Central memory CD4-positive, alpha-beta T cell (primary cell): ENCODE measurements around the gene DNAH17.
"Not testable (repeated sequence)": the region's sequence is repeated elsewhere in the genome, so short reads cannot be mapped to it uniquely, and the experiment has no call there.

Experiments used
- DNase-seq: peaks from one replicate; pipeline ENCODE4 v3.0.0; 2022

DNAH17 gene

DNA sequence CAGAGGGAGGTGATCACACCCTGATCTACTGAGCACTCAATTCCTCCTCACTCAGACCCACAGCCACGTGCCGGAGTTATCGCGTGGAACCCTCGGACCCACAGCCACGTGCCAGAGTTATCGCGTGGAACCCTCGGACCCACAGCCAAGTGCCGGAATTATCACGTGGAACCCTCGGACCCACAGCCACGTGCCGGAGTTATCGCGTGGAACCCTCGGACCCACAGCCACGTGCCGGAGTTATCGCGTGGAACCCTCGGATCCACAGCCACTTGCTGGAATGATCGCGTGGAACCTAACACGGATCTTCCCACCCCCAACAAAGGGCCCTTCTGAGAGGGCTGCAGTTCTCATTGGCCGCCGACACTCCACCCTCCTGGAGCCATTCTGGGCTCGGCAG is 101.0 kb downstream of the DNAH17 start:
- DNase-seq: no peak

GRCh38 chr17:78475211-78475610 is 102.0 kb downstream of the DNAH17 start:
- DNase-seq: no peak

DNA sequence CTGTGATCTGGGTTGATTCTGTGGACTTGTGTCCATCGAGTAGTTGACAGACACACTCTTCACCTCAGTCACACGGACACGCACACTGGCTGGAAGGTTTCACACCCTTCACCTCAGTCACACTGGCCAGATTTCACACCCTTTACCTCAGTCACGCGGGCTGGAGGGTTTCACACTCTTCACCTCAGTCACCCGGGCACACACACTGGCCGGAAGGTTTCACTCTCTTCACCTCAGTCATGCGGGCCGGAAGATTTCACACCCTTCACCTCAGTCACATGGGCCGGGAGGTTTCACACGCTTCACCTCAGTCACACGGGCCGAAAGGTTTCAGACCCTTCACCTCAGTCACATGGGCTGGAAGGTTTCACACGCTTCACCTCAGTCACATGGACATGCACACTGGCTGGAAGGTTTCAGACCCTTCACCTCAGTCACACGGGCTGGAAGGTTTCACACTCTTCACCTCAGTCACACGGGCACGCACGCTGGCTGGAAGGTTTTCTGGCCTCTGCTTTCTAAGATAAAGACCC is 102.5 kb downstream of the DNAH17 start:
- no peak for DNase-seq

DNA sequence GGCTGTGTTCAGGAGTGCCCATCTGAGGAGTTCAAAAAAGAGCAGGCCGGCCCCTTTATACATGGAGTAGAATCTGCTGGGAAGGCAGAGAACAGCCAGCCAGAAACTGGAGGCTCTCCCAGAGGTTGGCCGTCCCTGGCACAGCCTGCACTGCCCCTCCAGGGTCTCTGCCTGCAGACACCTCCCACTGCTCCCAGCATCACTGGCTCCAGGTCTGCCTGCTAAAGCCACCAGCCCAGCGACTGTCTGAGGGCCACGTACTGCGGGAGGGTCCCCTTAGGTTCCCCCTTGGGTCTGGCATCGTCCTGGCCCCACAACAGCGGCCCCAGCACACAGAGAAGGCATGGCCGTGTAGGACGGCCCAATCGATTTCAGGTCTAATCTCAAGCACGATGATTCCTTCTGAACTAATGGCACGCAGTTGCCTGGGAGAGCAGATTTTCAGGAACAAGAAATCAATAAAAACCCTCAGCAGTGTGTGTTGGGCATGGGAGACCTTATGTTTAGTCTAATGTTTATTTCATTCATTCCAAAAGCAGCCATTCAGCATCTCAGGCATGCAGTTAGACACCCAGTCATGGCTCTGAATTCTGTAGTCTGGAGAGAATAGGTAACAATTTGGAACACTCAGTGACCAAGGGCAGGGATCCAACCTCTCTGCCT is 103.1 kb downstream of the DNAH17 start:
- DNase-seq: no peak

- DNase-seq: no peak
Observed at GRCh38 chr17:78472035-78472905, 104.9 kb downstream of the DNAH17 start.

DNA sequence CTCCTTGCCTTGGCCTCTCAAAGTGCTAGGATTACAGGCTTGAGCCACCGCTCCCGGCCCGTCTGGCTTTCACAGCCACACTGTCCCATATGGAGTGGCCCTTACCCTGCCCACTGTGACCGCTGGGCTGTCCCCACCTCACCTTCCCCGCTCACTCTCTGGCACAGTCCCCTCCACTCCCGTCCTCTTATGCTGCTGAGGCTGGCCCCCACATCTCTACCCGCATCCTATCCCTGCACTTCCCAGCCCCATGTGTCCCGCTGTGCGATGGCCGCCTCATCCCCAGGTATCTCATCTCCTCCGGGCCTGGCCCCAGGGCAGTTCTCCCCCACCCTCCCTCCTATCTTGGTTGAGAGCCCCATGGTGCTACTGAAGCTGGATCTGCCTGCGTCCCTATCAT is 105.6 kb downstream of the DNAH17 start:
- no peak for DNase-seq

GRCh38 chr17:78469443-78469842 is 107.8 kb downstream of the DNAH17 start:
- no peak for DNase-seq

GRCh38 chr17:78468366-78468765 is 108.8 kb downstream of the DNAH17 start:
- no peak for DNase-seq

GRCh38 chr17:78466786-78467715 is 110.1 kb downstream of the DNAH17 start:
- DNase-seq: no peak

DNA sequence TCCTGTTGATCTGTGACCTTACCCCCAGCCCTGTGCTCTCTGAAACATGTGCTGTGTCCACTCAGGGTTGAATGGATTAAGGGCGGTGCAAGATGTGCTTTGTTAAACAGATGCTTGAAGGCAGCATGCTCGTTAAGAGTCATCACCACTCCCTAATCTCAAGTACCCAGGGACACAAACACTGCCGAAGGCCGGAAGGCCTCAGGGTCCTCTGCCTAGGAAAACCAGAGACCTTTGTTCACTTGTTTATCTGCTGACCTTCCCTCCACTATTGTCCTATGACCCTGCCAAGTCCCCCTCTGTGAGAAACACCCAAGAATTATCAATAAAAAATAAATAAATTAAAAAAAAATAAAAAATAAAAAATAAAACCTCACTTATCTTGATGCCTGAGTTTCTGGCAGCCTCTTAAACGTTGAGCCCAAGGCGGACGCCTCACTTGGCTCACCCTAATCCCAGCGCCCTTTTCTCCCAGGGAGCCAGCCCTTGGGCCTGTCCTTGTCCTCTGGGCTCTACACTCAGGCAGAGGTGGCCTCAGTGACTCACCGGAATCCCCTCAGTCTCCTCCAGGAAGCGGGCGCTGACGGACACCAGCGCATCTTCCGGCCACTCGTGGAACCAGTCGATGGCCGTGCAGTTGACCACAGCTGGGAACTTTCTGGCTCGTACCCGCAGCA is 110.9 kb downstream of the DNAH17 start:
- not testable (repeated sequence) for DNase-seq

GRCh38 chr17:78462148-78462547 is 115.0 kb downstream of the DNAH17 start:
- no peak for DNase-seq

DNA sequence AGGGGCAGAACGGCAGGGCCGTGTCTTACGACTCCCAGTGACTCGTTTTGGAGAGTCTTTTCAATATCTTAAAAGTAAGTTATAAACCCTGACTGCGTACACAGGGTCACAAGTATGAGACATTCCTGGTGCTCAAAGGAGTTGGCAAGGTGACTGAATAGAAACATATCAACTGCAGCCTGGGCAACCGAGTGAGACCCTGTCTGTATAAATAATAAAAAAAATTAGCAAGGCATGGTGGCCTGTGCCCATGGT is 115.5 kb downstream of the DNAH17 start:
- no peak for DNase-seq

GRCh38 chr17:78460951-78461798 is 116.0 kb downstream of the DNAH17 start:
- DNase-seq: no peak

- no peak for DNase-seq
Observed at GRCh38 chr17:78460176-78460675, 117.0 kb downstream of the DNAH17 start.

- no peak for DNase-seq
Observed at GRCh38 chr17:78459696-78460095, 117.5 kb downstream of the DNAH17 start.

DNA sequence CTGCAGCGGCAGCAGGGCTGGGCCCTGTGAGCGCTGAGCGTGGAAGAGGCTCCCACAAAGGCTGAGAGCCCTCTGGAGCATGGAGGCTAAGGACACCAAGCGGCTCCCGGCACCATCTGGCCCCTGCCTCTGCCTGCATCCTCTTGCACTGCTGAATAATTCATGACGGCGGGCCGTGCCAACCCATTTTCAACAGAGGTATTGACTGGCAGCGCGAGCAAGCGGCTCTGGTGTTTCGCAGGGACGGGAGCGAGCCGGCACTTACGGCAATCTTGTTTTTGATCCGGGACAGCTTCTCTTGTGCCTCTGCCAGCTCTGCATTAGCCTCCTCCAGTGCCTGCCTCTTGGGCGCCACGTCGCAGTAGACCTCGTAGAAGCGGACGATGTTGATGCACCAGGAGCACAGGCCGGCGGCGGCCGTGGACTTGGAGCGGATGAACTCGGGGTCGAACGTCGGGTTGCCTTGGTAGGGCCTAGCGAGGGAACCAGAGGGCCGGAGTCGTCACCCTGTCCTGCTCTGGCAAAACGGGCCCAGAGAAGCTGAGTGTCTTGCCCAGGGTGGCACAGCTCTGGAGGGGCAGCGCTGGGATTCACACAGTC is 118.4 kb downstream of the DNAH17 start:
- no peak for DNase-seq

GRCh38 chr17:78458091-78458490 is 119.1 kb downstream of the DNAH17 start:
- no peak for DNase-seq

DNA sequence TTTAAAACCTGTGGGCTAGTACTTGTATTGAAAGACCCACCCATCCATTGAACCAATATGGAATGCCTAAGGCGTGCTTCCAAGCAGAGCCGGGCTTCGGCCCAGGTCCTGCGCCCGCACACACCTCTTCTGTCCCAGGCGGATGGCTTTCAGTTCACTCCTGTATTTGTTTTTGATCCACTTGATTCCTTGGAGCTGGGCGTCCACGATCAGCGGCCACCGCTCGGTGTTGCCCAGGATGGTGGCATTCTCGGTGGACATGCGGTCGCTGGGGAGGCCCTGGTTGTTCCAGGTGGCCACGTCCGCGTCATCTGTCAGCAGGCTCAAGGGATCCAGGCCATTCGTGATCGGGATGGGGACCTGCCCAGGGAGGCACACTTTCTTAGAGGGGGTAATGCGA is 122.8 kb downstream of the DNAH17 start:
- no peak for DNase-seq

- DNase-seq: no peak
Observed at GRCh38 chr17:78451753-78452152, 125.4 kb downstream of the DNAH17 start.

GRCh38 chr17:78450696-78451345 is 126.4 kb downstream of the DNAH17 start:
- DNase-seq: no peak
